GM12892 (cell line): ENCODE measurements around the gene PDX1.

Source experiments
- POLR2A ChIP-seq: IDR thresholded peaks from 2 replicates; pipeline ENCODE4 v1.6.1; 2011; ENCODE audit warnings: low read depth, low read length, control low read depth
- TAF1 ChIP-seq: IDR thresholded peaks from 2 replicates; pipeline ENCODE4 v1.6.1; 2011; ENCODE audit warnings: low read depth, mild to moderate bottlenecking, control low read depth, low read length, borderline replicate concordance

GRCh38 chr13:27972478-27972820 is 52.6 kb downstream of the PDX1 start:
- no peak for TF ChIP-seq POLR2A
- TF ChIP-seq TAF1: no peak
